HG03060 (cell line): ENCODE results near the gene GPR25.

ENCODE experiments used
- ATAC-seq: cut with Tn5 transposase; IDR thresholded peaks from one replicate; pipeline ENCODE4 v1.9.1; 2021; ENCODE audit warnings: low read depth, moderate number of reproducible peaks; ENCODE audit not compliant: unreplicated experiment

Gene GPR25, protein sequence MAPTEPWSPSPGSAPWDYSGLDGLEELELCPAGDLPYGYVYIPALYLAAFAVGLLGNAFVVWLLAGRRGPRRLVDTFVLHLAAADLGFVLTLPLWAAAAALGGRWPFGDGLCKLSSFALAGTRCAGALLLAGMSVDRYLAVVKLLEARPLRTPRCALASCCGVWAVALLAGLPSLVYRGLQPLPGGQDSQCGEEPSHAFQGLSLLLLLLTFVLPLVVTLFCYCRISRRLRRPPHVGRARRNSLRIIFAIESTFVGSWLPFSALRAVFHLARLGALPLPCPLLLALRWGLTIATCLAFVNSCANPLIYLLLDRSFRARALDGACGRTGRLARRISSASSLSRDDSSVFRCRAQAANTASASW

GRCh38 chr1:200872446-200873115 is at the start of gene GPR25:
GPR25 (plus strand) TSS chr1:200872981; CDS start chr1:200873038, 57 bp downstream.
- no peak for ATAC-seq

DNA sequence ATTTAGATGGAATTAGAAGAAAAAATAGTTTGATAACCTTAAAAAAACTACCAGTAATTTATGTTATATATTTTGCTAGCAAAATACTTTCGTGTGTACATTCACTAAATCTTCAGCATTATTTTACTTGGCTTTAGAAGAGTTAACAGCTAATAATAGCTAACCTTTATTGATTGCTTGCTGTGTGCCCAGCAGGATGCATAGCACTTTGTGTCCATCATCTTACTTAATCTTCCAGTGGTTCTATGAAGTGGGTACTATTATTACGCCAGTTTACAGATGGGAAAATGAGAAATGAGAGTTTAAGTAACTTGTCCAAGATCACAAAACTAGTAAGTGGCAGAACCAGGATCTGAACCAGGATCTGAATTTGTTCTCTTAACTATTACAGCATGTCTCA is 41.7 kb upstream of the GPR25 start:
- no peak for ATAC-seq

GRCh38 chr1:200834383-200834782 is 38.4 kb upstream of the GPR25 start:
- ATAC-seq: no peak

DNA sequence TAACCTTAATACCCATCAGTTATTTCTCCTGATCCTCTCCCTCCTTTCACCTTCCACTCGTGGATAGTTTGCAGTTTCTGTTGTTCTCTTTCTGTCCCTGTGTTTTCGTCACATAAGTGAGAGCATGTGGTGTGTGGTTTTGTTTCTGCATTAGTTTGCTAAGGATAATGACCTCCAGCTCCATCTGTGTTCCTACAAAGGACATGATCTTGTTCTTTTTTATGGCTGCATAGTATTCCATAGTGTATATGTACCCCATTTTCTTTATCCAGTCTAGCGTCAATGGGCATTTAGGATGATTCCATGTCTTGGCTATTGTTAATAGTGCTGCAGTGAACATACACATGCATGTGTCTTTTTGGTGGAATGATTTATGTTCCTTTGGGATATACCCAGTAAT is 36.6 kb upstream of the GPR25 start:
- no peak for ATAC-seq

- ATAC-seq: no peak
Observed at GRCh38 chr1:200837931-200838571, 34.7 kb upstream of the GPR25 start.

GRCh38 chr1:200838676-200839445 is 33.9 kb upstream of the GPR25 start:
- no peak for ATAC-seq

GRCh38 chr1:200845360-200845759 is 27.4 kb upstream of the GPR25 start:
- ATAC-seq: no peak

- ATAC-seq: no peak
Observed at GRCh38 chr1:200846398-200846797, 26.4 kb upstream of the GPR25 start.

GRCh38 chr1:200849430-200849829 is 23.4 kb upstream of the GPR25 start:
- ATAC-seq: no peak

GRCh38 chr1:200850554-200850953 is 22.2 kb upstream of the GPR25 start:
- no peak for ATAC-seq

DNA sequence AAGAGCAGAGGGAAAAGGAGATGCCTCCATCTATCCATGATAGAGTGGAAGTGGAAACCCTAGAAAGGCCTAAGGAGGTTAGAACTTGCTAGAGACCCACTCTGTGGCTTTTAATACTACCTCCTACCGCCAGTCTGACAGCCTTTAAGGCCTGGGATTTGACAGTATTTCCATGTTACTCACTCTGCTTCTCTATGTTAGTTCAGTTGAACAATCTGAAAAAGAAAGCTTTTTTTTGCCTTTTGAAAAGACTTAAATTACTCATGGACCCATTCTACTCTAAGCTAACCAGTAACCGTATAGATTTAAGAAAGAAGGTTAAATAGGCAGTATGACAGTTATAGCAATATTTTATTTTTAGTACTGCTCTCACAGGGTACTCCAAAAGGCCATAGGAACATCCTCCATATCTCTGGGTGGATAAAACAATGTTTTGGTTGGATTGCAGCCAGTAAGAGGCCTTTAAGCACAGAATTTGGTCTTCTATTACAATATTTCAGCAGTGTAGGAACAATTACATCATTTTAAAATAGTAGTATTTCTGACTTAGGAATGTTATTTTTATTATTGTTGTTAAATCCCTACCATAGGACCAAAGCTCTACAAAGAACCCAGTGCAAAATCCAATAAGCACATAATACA is 15.9 kb upstream of the GPR25 start:
- no peak for ATAC-seq

GRCh38 chr1:200857804-200858203 is 15.0 kb upstream of the GPR25 start:
- ATAC-seq: no peak

GRCh38 chr1:200861937-200862647 is 10.7 kb upstream of the GPR25 start:
- ATAC-seq: no peak

GRCh38 chr1:200862713-200863415 is 9.9 kb upstream of the GPR25 start:
- ATAC-seq: no peak

- ATAC-seq: no peak
Observed at GRCh38 chr1:200866116-200866515, 6.7 kb upstream of the GPR25 start.

DNA sequence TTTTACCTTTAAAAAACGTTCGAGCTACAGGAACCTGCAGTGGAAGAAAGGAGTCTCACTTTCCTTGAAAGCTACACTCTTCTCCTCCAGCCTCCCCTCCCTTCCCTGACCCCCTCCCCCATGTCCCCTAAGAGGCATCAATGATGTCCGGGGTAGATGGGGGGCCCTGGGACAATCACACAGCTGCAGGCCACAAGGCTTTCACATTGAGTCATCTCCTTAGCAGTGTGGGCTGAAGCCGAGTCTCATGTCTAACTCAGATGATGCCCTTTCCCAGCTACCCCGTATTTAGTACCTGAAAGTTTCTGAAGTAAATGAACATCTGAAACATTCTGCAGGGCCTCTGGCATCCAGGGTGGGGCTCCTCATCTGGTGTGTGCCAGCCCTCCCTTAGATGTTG is 6.3 kb upstream of the GPR25 start:
- ATAC-seq: peak; percentile 70

DNA sequence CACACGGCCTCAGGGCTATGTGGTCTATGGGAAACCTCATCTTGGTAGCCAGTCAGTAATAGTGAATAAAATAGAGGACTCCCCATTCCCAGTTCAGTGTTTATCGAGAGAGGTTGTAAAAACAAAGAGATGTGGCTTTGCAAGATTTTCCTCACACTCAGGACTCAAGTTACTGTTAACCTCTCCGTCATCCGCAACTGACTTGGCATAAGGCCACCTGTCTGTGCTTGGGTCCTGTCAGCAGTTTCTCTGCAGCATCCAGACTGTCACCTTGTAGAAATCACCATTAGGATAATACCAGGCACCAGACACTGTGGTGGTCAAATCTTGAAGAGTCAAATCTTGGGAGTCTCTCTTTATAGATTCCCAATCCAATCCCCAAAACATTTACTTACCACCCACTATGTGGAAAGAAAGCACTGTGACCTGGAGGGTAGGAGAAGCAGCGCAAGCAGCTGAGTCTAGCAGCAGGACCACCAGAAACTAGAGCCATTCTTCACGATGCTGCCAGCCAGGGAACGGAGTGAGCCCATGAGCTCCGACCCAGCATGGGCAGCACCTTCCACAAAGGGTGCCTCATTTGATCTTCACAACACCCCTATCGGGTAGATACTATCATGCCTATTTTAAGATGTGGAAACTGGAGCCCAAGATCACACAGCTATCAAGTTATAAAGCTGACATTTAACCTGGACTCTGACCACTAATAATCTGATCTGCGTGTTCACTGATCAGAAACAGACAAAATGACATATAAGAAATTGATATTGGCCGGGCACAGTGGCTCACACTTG is 5.6 kb upstream of the GPR25 start:
- no peak for ATAC-seq

GRCh38 chr1:200869376-200869752 is 3.4 kb upstream of the GPR25 start:
- ATAC-seq: no peak
